AG04450 (cell line): ENCODE measurements around the gene MGLL. TPM values are rescaled to one million over a fixed set of nuclear protein-coding genes. Genes with fewer than 3 reads are reported as not detected.
A peak's percentile ranks its signal among the peaks of the same experiment; 100 is the strongest.

Experiments used
- CTCF ChIA-PET: fragments of 300-600, 350-600 bp; formaldehyde crosslinking; extraction: SDS; loops from one replicate; lab custom pipeline; 2022; ENCODE audit warnings: antibody characterized with exemption, inconsistent platforms; lab: Charles Lee
- POLR2A ChIA-PET: fragments of 350-600 bp; formaldehyde crosslinking; extraction: SDS; loops from one replicate; lab custom pipeline; 2021; ENCODE audit warnings: antibody characterized with exemption, inconsistent platforms; lab: Yijun Ruan, JAX
- DNase-seq: peaks from one replicate; pipeline ENCODE4 v3.0.0-alpha.2; 2011; ENCODE audit warnings: low read depth, low spot score
- H3K27ac ChIP-seq: one replicate; pipeline ENCODE4 v1.5.1; 2012; ENCODE audit warnings: low read depth, low read length, control low read depth
- H3K27me3 ChIP-seq: one replicate; pipeline ENCODE4 v1.6.0; 2012; ENCODE audit warnings: low read length; ENCODE audit not compliant: control insufficient read depth, insufficient read depth
- H3K4me3 ChIP-seq: 2 replicates; pipeline ENCODE4 v1.5.1; 2011; ENCODE audit warnings: mild to moderate bottlenecking, low read depth, low read length, control low read depth
- H3K9me3 ChIP-seq: 2 replicates; pipeline ENCODE4 v1.5.1; 2012; ENCODE audit warnings: low read length; ENCODE audit not compliant: control insufficient read depth, insufficient read depth
- CTCF ChIP-seq: IDR thresholded peaks from 2 replicates; pipeline ENCODE4 v1.5.1; 2011; ENCODE audit warnings: low read depth, low read length, control low read depth, inconsistent platforms
- polyA plus RNA-seq: library from polyadenylated mRNA; depleted of rRNA; stranded (reverse); fragments of >200 nt; gene quantifications from 2 replicates; pipeline ENCODE4 v1.2.3, GENCODE V29; 2011

Gene MGLL
- polyA plus RNA-seq, 1 experiment, result 49.1 TPM

- ChIA-PET POLR2A (interaction anchor here (0.6 kb wide), 2 partner anchors 70 to 670 kb away, joined by 3 to 14 read pairs; no protein-coding TSS in a partner anchor), CTCF (interaction anchor here (0.6 to 2.4 kb wide), 4 partner anchors 9 to 329 kb away, joined by 3 to 7 read pairs (median 4); no protein-coding TSS in a partner anchor)
- Histone ChIP-seq H3K4me3 (no peak overlapping the region), H3K27ac (no peak overlapping the region), H3K27me3 (no peaks in the 10 kb centered on the region), H3K9me3 (no peaks in the 10 kb centered on the region; the same call in 1 of the 2 replicates)
- peak; percentile 11; the same call in 1 of the 2 replicates for TF ChIP-seq CTCF
- DNase-seq, result no peak
Observed at GRCh38 chr3:127679534-127680145, 142.7 kb downstream of the MGLL start.

DNA sequence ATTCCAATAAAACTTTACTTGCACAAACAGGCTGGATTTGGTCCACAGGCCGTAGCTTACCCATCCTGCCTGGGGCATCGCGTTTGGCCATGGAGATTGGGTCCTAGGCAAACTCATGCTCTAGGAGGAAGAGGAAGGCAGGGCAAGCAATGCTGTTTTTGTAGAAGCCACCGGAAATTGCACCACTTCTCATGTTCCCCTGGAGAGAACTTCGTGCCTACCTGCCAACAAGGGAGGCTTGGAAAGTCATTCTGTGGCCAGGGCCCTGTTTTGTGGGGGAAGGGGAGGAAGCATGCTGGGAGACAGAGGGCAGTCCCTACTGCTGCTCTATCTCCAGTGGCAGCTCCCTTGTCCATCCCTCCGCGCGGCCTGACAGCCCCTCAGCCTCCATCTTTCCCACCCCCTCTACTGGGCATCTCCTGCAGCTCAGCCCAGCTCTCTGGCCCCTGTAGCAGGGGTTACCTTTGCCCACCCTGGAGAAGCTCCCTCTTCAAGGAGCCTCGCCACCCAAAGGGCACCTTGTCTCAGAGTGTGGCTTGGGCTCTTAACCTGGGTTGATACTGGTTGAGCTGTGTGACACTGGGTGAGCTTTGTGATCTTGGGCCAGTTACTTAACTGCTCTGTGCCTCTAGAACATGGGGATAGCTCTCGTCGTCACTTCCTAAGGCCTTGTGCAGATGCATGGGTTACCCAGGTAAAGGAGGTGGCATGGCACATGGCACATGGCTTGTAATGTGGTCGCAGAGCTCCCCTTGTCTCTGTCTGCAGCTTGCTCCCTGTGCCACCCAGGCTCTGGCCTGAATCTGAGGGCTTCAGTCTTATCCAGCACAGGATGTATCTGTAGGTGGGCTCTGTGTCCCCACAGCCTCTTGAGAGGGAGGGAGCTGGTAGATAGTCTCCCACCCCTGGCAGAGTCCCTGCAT lies 143.4 kb downstream of the MGLL start:
- CTCF ChIA-PET, result interaction anchor here (0.8 to 2.4 kb wide), 4 partner anchors 8 to 154 kb away, joined by 4 to 7 read pairs (median 6); no protein-coding TSS in a partner anchor
- no peak for DNase-seq
- POLR2A ChIA-PET, result interaction anchor here (0.6 to 1.1 kb wide), 2 partner anchors 53 to 69 kb away, joined by 5 to 14 read pairs; no protein-coding TSS in a partner anchor
- TF ChIP-seq CTCF, result no peak
- no peak overlapping the region for H3K4me3 ChIP-seq
- H3K27ac ChIP-seq, result no peak overlapping the region
- no peaks in the 10 kb centered on the region; the same call in 1 of the 2 replicates for H3K9me3 ChIP-seq
- no peaks in the 10 kb centered on the region for H3K27me3 ChIP-seq

GRCh38 chr3:127678315-127678599 lies 144.1 kb downstream of the MGLL start:
- Histone ChIP-seq H3K27me3 (no peaks in the 10 kb centered on the region), H3K9me3 (no peaks in the 10 kb centered on the region; the same call in 1 of the 2 replicates), H3K27ac (no peak overlapping the region), H3K4me3 (no peak overlapping the region)
- TF ChIP-seq CTCF, result no peak
- CTCF ChIA-PET, result interaction anchor here (0.8 to 2.4 kb wide), 3 partner anchors 12 to 154 kb away, joined by 4 to 7 read pairs (median 7); no protein-coding TSS in a partner anchor
- DNase-seq, result no peak
- POLR2A ChIA-PET, result interaction anchor here (1.1 kb wide), 1 partner anchor 52 kb away, joined by 5 read pairs; no protein-coding TSS in a partner anchor

- ChIA-PET CTCF (interaction anchor here (1.3 to 2.4 kb wide), 2 partner anchors 13 to 155 kb away, joined by 7 read pairs; no protein-coding TSS in a partner anchor), POLR2A (interaction anchor here (1.1 kb wide), 1 partner anchor 51 kb away, joined by 5 read pairs; no protein-coding TSS in a partner anchor)
Observed at GRCh38 chr3:127677541-127678314, 144.6 kb downstream of the MGLL start.

More at GRCh38 chr3:127677541-127678314, 144.6 kb downstream of the MGLL start:
- no peak overlapping the region for H3K4me3 ChIP-seq
- no peak for DNase-seq
- H3K27ac ChIP-seq, result no peak overlapping the region
- no peak for TF ChIP-seq CTCF
- no peaks in the 10 kb centered on the region for H3K27me3 ChIP-seq
- no peaks in the 10 kb centered on the region; the same call in 1 of the 2 replicates for H3K9me3 ChIP-seq
